ENCODE results near the gene SHB. TPM values are rescaled to one million over a fixed set of nuclear protein-coding genes. Genes with fewer than 3 reads are reported as not detected.

The SHB gene
- total RNA-seq, 1 experiment from 2014 or later, result 23.8 TPM

- Histone ChIP-seq H3K4me3 (no peak overlapping the region), H3K9me3 (ENCODE audit: insufficient read depth, low read depth) (no peaks in the 10 kb centered on the region), H4K20me1 (ENCODE audit: insufficient read depth) (no peaks in the 10 kb centered on the region), H3K79me2 (ENCODE audit: low read depth) (peaks cover 85% of the 10 kb centered on the region), H2AFZ (no peak overlapping the region), H3K4me2 (peak overlapping the region; percentile 28; the same call in 1 of the 2 replicates), H3K27ac (peak overlapping the region; percentile 100; the same call in 1 of the 2 replicates), H3K36me3 (ENCODE audit: low read depth) (no peaks in the 10 kb centered on the region), H3K4me1 (replicated peaks; ENCODE audit: insufficient read depth) (peaks cover 93% of the 10 kb centered on the region), H3K27me3 (ENCODE audit: insufficient read depth, low read depth) (no peaks in the 10 kb centered on the region), H3F3A (ENCODE audit: insufficient read depth, low read depth) (peaks cover 59% of the 10 kb centered on the region), H3K9me2 (ENCODE audit: insufficient read depth) (no peaks in the 10 kb centered on the region)
- intact Hi-C loops (cut with micrococcal nuclease; ENCODE audit: unreplicated experiment), result no loop called here
- TF ChIP-seq EZH2 (IDR thresholded peaks at IDR 0.05; ENCODE audit: low read depth), result no peak
- no peak for TF ChIP-seq CTCF (conservative IDR thresholded peaks at IDR 0.05)
- ChIA-PET POLR2A (ENCODE audit: unreplicated experiment) (no interaction called here), CTCF (interaction anchor here (1.2 kb wide), 1 partner anchor 85 kb away, joined by 4 read pairs; no protein-coding TSS in a partner anchor)
- BruUV-seq (replicated peaks), result no TSS peak
- DNase-seq, result no peak
Measured at GRCh38 chr9:38043931-38044623, 24.9 kb downstream of the SHB start.

DNA sequence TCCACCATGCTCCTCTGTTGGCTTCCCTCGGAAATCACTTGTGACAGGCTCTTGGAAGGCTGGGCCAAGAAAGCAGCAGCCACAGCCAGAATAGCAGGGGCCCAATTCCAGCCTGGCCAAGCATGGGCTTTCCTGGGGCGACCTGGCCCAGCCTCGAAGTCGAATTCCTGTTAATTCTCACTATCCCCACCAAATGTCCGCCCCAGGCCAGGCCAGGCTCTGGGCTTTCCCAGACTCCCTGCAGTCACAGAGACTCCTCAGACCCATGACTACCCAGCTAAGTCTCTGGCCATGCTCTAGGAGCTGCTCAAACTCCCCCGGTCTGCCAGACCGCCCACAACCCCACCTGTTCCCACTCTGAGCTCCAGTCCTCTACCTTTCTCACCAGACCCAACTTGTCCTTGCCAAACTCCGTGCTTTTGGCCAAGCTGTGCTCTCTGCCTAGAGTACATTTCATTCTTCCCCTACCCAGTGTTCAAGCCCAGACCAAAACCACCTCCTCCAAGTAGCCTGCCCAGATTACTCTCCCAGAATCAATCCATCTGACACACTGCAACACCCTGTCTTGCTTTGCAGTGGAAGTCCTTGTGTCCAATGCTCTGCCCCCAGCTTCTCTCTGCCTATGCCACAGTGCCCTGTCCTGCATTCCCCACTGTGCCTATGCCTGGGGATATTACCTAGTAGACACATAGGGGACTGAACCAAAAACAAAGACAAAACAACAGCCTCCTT lies 26.2 kb downstream of the SHB start:
- no TSS peak for BruUV-seq (replicated peaks)
- Histone ChIP-seq H3K36me3 (ENCODE audit: low read depth) (no peaks in the 10 kb centered on the region), H2AFZ (no peak overlapping the region), H3F3A (ENCODE audit: insufficient read depth, low read depth) (peaks cover 58% of the 10 kb centered on the region), H3K27ac (peak overlapping the region; percentile 19; the same call in 1 of the 2 replicates), H4K20me1 (ENCODE audit: insufficient read depth) (no peaks in the 10 kb centered on the region), H3K9me3 (ENCODE audit: insufficient read depth, low read depth) (no peaks in the 10 kb centered on the region), H3K27me3 (ENCODE audit: insufficient read depth, low read depth) (no peaks in the 10 kb centered on the region), H3K4me1 (replicated peaks; ENCODE audit: insufficient read depth) (peaks cover 93% of the 10 kb centered on the region), H3K4me3 (no peak overlapping the region), H3K79me2 (ENCODE audit: low read depth) (peaks cover 89% of the 10 kb centered on the region), H3K9me2 (ENCODE audit: insufficient read depth) (no peaks in the 10 kb centered on the region), H3K4me2 (no peak overlapping the region)
- ChIA-PET POLR2A (ENCODE audit: unreplicated experiment) (no interaction called here), CTCF (interaction anchor here (0.6 to 1.2 kb wide), 2 partner anchors 84 to 94 kb away, joined by 3 to 4 read pairs; no protein-coding TSS in a partner anchor)
- DNase-seq, result no peak
- intact Hi-C loops (cut with micrococcal nuclease; ENCODE audit: unreplicated experiment), result no loop called here
- TF ChIP-seq EZH2 (IDR thresholded peaks at IDR 0.05; ENCODE audit: low read depth), result no peak

DNA sequence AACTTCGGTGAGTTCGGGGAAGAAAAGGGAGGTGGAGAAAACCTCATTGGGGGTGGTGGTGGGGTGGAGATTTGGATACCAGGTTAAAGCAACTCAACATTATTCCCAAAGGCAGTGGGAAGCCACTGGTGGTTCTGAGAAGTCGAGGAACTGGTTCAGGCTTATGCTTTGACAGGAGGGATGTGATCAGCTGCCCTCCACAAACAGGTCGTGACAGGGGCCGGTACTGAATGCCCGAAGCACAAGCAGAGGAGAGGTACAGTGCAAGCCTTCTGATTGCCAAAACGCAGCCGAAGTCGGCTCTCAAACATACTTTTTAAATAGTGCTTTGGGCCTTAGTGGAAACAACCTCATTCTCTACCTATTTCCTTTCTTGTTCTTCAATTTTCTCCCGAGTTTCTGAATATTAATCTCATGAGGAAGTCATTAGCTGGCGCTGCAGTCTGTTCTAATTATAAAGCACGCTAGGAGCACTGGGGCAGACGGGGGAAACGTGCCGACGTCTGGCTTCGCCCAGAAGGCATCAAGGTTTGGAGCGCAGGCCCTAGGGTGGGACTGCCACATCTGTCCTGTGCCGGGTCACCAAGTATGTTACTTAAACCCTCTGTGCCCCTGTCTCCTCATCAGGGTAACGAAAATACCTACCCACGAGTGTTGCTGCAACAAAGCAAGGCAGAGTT lies 27.3 kb downstream of the SHB start:
- H2AFZ ChIP-seq, result no peak overlapping the region
- peaks cover 93% of the 10 kb centered on the region for H3K79me2 ChIP-seq (ENCODE audit: low read depth)
- no TSS peak for BruUV-seq (replicated peaks)
- H3K27ac ChIP-seq, result peak overlapping the region; percentile 93; the same call in 1 of the 2 replicates
- H3K4me1 ChIP-seq (replicated peaks; ENCODE audit: insufficient read depth), result peaks cover 96% of the 10 kb centered on the region
- H3K4me3 ChIP-seq, result no peak overlapping the region
- POLR2A ChIA-PET (ENCODE audit: unreplicated experiment), result no interaction called here
- DNase-seq, result no peak
- no peaks in the 10 kb centered on the region for H3K36me3 ChIP-seq (ENCODE audit: low read depth)
- no peaks in the 10 kb centered on the region for H3K9me2 ChIP-seq (ENCODE audit: insufficient read depth)
- no peaks in the 10 kb centered on the region for H3K9me3 ChIP-seq (ENCODE audit: insufficient read depth, low read depth)
- H3F3A ChIP-seq (ENCODE audit: insufficient read depth, low read depth), result peaks cover 48% of the 10 kb centered on the region
- intact Hi-C loops (cut with micrococcal nuclease; ENCODE audit: unreplicated experiment), result no loop called here
- TF ChIP-seq CTCF (conservative IDR thresholded peaks at IDR 0.05) (no peak), EZH2 (IDR thresholded peaks at IDR 0.05; ENCODE audit: low read depth) (no peak)
- CTCF ChIA-PET, result interaction anchor here (0.6 kb wide), 1 partner anchor 93 kb away, joined by 3 read pairs; no protein-coding TSS in a partner anchor
- H3K4me2 ChIP-seq, result no peak overlapping the region
- H3K27me3 ChIP-seq (ENCODE audit: insufficient read depth, low read depth), result no peaks in the 10 kb centered on the region
- no peaks in the 10 kb centered on the region for H4K20me1 ChIP-seq (ENCODE audit: insufficient read depth)
